Adrenal gland (tissue), 12 donors: Measurements from ENCODE around the gene ID1. TPM values are rescaled to one million over a fixed set of nuclear protein-coding genes. Genes with fewer than 3 reads are reported as not detected.
"Not testable (repeated sequence)": the region's sequence is repeated elsewhere in the genome, so short reads cannot be mapped to it uniquely, and the experiment has no call there.

Source experiments
- DNase-seq, 7 donors: peaks; one replicate each; pipeline ENCODE4 v3.0.0-alpha.2; 2019 to 2020
- H3K27ac ChIP-seq, 5 donors: fragments of 200-600 bp; sonication (generic) in 4 of 5; 1 replicate in 3 of 5; 2 replicates in 2 of 5; pipeline versions ENCODE4 v1.5.1 to v1.8.0; 2016 to 2020; ENCODE audit warnings: mild to moderate bottlenecking in 1 of 5
- H3K27me3 ChIP-seq: fragments of 200-600 bp; 2 replicates; pipeline ENCODE4 v1.8.0; 2021
- H3K36me3 ChIP-seq, 2 donors: fragments of 200-600 bp; replicated peaks in 1 of 2; 1 replicate in 1 of 2; 2 replicates in 1 of 2; pipeline versions ENCODE4 v1.5.1 to v1.8.0; 2018 to 2022
- H3K4me1 ChIP-seq, 2 donors: fragments of 200-600 bp; replicated peaks in 1 of 2; 1 replicate in 1 of 2; 2 replicates in 1 of 2; pipeline versions ENCODE4 v1.5.1 to v1.8.0; 2018 to 2021
- H3K4me3 ChIP-seq, 4 donors: fragments of 200-600 bp; sonication (generic) in 3 of 4; one replicate each; pipeline ENCODE4 v1.5.1; 2016 to 2018
- H3K9me3 ChIP-seq, 3 donors: fragments of 200-600 bp; sonication (generic) in 1 of 3; replicated peaks in 1 of 3; 1 replicate in 2 of 3; 2 replicates in 1 of 3; pipeline versions ENCODE4 v1.5.1 to v1.8.0; 2016 to 2021
- POLR2A ChIP-seq, 2 donors: fragments of 450-650 bp; IDR thresholded peaks; one replicate each; pipeline ENCODE4 v1.6.1; 2017; ENCODE audit warnings: antibody characterized with exemption in 2 of 2, mild to moderate bottlenecking in 2 of 2, moderate library complexity in 1 of 2
- WGBS, 4 donors: extraction: QIAGEN DNeasy Blood & Tissue Kit in 2 of 4; methylation state at CpG; one replicate each; pipeline versions ENCODE4 v1.1.5 to v1.1.7; 2013 to 2017; 5-methylcytosine and 5-hydroxymethylcytosine counted together
- intact Hi-C, 2 donors: fragments of 100-400 bp; cut with DNase I; formaldehyde crosslinking; loops; one replicate each; pipeline versions ENCODE4 v1.14.1 to v1.15.0; 2022 to 2023
- polyA plus RNA-seq, 3 donors: library from polyadenylated mRNA; stranded (reverse); fragments of 200-250 nt in 2 of 3; fragments of 350-450 nt in 1 of 3; fragmentation: Illumina TruSeq in 1 of 3; extraction: RNeasy Lipid Tissue Mini Kit (QIAGEN cat#74804) in 1 of 3; gene quantifications; one replicate each; pipeline ENCODE4 v1.2.3, GENCODE V29; 2013 to 2014
- total RNA-seq, 9 donors: library from RNA; depleted of rRNA in 4 of 9; stranded (reverse); fragments of >200 nt in 4 of 9; fragments of 120-200 nt in 1 of 9; fragmentation: NEBNext Ultra II Directional in 1 of 9; extraction: Animal tissue kit (Norgen Biotek cat#: 25700) in 1 of 9; gene quantifications; one replicate each; pipeline versions ENCODE4 v1.1.0 to v1.2.4, GENCODE V29; 2013 to 2023
- TF ChIP-seq, protein P1 (sequence below), 6 experiments: fragments of 450-650 bp in 4 of 6; fragments of 200-600 bp in 2 of 6; sonication (generic) in 1 of 6; IDR thresholded peaks; 1 replicate in 5 of 6; 2 replicates in 1 of 6; pipeline versions ENCODE4 v1.5.1 to v1.8.0; 2016 to 2021; ENCODE audit warnings: antibody characterized with exemption in 6 of 6, mild to moderate bottlenecking in 2 of 6, moderate library complexity in 1 of 6
- donor health status: healthy with polysubstance abuse.
- donor health status: Bipolar disorder and iron deficiency.
- donor health status: DM: yes; HTN: yes; CAD: no.
- donor health status: DM: no; HTN: no; CAD: no.
- donor health status: DM: no; HTN: no; CAD: no.
- donor health status: DM: yes; HTN: yes; CAD: no.

ID1 gene
- total and polyA plus RNA-seq, 12 donors: 19.8 to 468 (median 113) TPM

DNA sequence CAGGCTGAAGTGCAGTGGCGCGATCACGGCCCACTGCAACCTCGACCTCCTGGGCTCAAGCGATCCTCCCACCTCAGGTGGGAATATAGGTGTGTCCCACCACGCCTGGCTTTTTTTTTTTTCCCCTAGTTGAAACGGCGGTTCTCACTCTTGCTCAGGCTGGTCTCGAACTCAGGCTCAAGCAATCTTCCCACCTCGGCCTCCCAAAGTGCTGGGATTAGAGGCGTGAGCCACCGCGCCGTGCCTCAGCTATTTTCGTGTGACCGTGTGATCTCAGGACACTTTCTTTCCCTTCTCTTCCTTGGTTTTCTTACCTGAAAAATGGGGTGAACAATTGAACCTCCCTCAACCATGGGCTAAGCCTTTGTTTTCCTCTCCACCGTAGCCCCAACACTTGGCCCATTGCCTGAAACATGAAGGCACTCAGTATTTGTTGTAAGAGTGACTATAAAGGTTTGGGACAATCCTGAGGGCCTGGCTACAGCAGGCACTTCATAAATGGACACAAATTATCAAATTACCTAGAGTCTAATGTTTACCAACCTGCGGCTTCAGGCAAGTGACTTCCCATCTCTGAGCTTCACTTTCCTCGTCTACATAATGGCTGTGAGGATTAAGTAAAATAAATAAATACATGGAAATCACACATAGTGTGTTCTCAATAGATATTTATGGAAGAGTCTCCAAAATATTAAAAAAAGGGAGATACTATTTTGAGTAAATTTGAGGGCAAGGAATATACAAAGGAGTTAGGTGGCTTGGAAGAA is 31.4 kb upstream of the ID1 start:
- 34 to 39% (median 38%) methylated on average over 19 of the region's 19 CpGs for WGBS, 4 donors
- no peaks in the 10 kb centered on the region for H3K27me3 ChIP-seq
- peaks cover 13 to 24% of the 10 kb centered on the region in 2 donors for H3K4me1 ChIP-seq
- DNase-seq: no peak
- H3K27ac ChIP-seq: peak overlapping the region; percentile 46 to 95 (median 93)
- H3K4me3 ChIP-seq: peak overlapping the region in 2 of 4 donors; percentile 35 to 49
- intact Hi-C loops: loop anchor here in 1 of 2 donors (5.0 kb wide), 1 partner anchor 149 kb away; the partner anchor contains the start of gene BCL2L1
- no peaks in the 10 kb centered on the region for H3K9me3 ChIP-seq
- no peak for TF ChIP-seq POLR2A (IDR thresholded peaks at IDR 0.05)
- TF ChIP-seq, protein P1, sequence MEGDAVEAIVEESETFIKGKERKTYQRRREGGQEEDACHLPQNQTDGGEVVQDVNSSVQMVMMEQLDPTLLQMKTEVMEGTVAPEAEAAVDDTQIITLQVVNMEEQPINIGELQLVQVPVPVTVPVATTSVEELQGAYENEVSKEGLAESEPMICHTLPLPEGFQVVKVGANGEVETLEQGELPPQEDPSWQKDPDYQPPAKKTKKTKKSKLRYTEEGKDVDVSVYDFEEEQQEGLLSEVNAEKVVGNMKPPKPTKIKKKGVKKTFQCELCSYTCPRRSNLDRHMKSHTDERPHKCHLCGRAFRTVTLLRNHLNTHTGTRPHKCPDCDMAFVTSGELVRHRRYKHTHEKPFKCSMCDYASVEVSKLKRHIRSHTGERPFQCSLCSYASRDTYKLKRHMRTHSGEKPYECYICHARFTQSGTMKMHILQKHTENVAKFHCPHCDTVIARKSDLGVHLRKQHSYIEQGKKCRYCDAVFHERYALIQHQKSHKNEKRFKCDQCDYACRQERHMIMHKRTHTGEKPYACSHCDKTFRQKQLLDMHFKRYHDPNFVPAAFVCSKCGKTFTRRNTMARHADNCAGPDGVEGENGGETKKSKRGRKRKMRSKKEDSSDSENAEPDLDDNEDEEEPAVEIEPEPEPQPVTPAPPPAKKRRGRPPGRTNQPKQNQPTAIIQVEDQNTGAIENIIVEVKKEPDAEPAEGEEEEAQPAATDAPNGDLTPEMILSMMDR (IDR thresholded peaks at IDR 0.05): no peak
- H3K36me3 ChIP-seq: no peaks in the 10 kb centered on the region

DNA sequence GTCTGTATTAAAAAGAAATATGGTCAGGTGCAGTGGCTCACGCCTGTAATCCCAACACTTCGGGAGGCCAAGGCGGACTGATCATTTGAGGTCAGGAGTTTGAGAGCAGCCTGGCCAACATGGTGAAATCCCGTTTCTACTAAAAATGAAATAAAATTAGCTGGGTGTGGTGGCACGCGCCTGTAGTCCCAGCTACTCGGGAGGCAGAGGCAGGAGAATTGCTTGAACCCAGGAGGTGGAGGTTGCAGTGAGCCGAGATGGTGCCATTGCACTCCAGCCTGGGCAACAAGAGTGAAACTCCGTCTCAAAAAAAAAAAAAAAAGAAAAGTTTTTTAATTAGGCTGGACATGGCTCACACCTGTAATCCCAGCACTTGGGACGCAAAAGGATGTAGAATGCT is 30.1 kb upstream of the ID1 start:
- 92 to 100% (median 95%) methylated on average over 9 to 10 of the region's 10 CpGs for WGBS, 4 donors

DNA sequence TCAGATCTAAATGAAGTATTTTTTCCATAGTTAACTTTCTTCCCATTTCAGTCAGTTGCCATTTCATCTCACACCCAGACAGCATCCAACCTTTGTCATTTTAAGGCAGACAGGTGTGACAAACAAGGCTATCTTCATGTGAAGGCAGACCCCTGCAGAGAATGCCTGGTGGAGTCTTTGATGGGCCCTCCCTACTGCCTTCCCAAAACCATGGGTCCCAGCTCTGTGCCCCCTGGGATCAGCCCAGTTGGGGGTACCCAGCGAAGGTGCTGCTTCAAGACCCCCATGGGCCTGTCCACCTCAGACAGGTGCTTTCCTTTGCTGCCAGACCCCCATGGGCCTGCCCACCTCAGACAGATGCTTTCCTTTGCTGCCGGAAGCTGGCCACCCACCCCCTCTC is 28.3 kb upstream of the ID1 start:
- H3K4me3 ChIP-seq: no peak overlapping the region
- H3K36me3 ChIP-seq: no peaks in the 10 kb centered on the region
- DNase-seq: no peak
- TF ChIP-seq, protein P1 (IDR thresholded peaks at IDR 0.05): no peak
- H3K9me3 ChIP-seq: no peaks in the 10 kb centered on the region
- no peaks in the 10 kb centered on the region for H3K27me3 ChIP-seq
- intact Hi-C loops: no loop called here
- 88 to 100% (median 98%) methylated on average over 2 of the region's 2 CpGs for WGBS, 4 donors
- no peak overlapping the region for H3K27ac ChIP-seq
- peaks cover 13 to 19% of the 10 kb centered on the region in 2 donors for H3K4me1 ChIP-seq

More for the DNA sequence above, 30.1 kb upstream of the ID1 start:
- H3K27me3 ChIP-seq, H3K4me3 ChIP-seq, H3K9me3 ChIP-seq, H3K27ac ChIP-seq, DNase-seq, H3K36me3 ChIP-seq: not testable (repeated sequence)
- H3K4me1 ChIP-seq: peaks cover 13 to 19% of the 10 kb centered on the region in 2 donors
- intact Hi-C loops: loop anchor here in 1 of 2 donors (5.0 kb wide), 1 partner anchor 147 kb away; the partner anchor contains the start of gene BCL2L1

DNA sequence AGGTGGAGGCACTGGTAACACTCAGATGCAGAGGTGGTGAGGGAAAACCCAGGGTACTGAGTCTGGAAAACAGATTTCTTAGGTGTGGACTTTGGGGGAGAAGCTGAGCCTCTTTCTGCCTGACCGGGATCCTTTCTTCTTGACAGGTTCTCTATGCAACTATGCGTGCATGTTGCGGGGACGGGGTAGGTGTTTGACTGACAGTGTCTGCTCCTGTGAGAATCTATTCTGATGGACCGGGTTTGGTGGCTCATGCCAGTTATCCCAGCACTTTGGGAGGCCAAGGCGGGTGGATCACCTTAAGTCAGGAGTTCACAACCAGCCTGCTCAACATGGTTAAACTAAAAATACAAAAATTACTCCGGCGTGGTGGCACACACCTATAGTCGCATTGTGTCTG is 27.9 kb upstream of the ID1 start:
- Histone ChIP-seq H3K4me1 (peaks cover 11 to 16% of the 10 kb centered on the region in 2 donors), H3K4me3 (no peak overlapping the region), H3K9me3 (no peaks in the 10 kb centered on the region), H3K36me3 (no peaks in the 10 kb centered on the region), H3K27ac (no peak overlapping the region), H3K27me3 (no peaks in the 10 kb centered on the region)
- WGBS, 4 donors: 82 to 95% (median 92%) methylated on average over 9 of the region's 9 CpGs
- TF ChIP-seq, protein P1 (IDR thresholded peaks at IDR 0.05): no peak
- no peak for TF ChIP-seq POLR2A (IDR thresholded peaks at IDR 0.05)
- no peak for DNase-seq
- intact Hi-C loops: no loop called here
